ENCODE results near the gene SMIM24.

DNA sequence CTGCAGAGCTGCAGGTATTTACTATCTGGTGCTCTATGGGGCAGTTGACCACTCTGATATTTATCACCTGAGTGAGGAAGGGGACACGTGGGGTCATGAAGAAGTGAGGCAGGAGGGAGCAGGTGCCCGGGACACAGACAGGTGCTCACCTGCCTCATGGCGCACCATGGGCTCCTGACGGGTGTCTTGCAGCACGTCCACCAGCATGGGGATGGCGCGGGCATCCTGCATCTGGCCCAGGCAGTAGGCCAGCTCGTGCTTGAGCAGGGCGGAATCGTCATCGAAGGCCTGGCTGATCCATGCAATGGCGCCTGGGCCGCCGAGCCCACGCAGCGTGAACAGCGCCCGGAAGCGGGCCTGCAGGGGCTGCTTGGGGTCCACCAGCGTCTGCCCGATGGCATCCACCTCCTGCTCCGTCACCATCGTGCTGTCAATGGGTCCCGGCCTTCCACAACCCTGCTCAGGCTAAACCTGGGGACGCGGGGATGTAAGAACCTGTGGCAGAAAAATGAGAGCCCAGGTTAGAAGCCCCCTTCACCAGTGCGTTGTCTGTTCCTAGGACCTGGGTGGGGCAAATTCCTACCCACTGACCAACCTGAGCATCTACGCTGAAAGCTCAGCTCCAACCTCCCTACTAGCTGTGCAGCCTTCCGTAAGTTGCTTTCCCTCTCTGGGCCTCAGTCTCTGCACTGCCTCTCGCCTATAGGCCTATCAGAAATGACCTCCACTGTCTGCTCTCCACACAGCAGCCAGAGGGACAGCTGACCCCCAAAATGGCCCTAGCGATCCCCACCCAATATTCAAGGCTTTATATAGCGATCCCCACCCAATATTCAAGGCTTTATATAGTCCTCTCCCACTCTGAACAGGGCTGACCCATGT is 16.3 kb upstream of the SMIM24 start:
- no peak for TF ChIP-seq POLR2A (IDR thresholded peaks at IDR 0.05; ENCODE audit: low read length)
- no peak for TF ChIP-seq GATA1 (IDR thresholded peaks at IDR 0.05; ENCODE audit: low read depth, low read length)

Data from erythroblast (primary cell).